ENCODE measurements around the gene FLVCR1. TPM values are rescaled to one million over a fixed set of nuclear protein-coding genes. Genes with fewer than 3 reads are reported as not detected.

Gene FLVCR1
- total RNA-seq, 1 donor from 2014 or later, result 4.4 TPM

DNA sequence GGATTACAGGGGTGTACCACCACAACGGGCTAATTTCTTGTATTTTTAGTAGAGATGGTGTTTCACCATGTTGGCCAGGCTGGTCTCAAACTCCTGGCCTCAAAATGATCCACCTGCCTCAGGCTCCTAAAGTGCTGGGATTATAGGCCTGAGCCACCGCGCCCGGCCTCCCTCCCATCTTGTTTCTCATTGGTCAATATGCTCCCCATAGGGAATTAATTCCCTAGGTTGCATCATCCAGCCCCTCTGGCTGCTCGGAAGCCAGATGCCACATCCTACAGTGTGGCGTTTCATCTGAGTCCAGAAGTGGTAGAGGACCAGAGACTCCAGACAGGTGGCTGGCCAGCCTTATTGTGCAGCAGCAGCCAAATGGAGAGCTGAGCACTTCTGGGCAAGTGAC lies 80.8 kb downstream of the FLVCR1 start:
- no peaks in the 10 kb centered on the region for H3K27me3 Mint-ChIP-seq (ENCODE audit: low read depth)
- no peaks in the 10 kb centered on the region for H3K4me1 Mint-ChIP-seq (ENCODE audit: low read depth)
- H3K36me3 Mint-ChIP-seq (ENCODE audit: low read depth), result peaks cover 2% of the 10 kb centered on the region
- no peak for DNase-seq (ENCODE audit: low spot score)
- H3K9me3 Mint-ChIP-seq (ENCODE audit: low read depth), result peaks cover 19% of the 10 kb centered on the region
- H3K4me3 Mint-ChIP-seq (ENCODE audit: unreplicated experiment), result no peak overlapping the region
- H3K27ac Mint-ChIP-seq (ENCODE audit: unreplicated experiment), result no peak overlapping the region
- TF ChIP-seq, protein P1, sequence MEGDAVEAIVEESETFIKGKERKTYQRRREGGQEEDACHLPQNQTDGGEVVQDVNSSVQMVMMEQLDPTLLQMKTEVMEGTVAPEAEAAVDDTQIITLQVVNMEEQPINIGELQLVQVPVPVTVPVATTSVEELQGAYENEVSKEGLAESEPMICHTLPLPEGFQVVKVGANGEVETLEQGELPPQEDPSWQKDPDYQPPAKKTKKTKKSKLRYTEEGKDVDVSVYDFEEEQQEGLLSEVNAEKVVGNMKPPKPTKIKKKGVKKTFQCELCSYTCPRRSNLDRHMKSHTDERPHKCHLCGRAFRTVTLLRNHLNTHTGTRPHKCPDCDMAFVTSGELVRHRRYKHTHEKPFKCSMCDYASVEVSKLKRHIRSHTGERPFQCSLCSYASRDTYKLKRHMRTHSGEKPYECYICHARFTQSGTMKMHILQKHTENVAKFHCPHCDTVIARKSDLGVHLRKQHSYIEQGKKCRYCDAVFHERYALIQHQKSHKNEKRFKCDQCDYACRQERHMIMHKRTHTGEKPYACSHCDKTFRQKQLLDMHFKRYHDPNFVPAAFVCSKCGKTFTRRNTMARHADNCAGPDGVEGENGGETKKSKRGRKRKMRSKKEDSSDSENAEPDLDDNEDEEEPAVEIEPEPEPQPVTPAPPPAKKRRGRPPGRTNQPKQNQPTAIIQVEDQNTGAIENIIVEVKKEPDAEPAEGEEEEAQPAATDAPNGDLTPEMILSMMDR (IDR thresholded peaks at IDR 0.05), result no peak

DNA sequence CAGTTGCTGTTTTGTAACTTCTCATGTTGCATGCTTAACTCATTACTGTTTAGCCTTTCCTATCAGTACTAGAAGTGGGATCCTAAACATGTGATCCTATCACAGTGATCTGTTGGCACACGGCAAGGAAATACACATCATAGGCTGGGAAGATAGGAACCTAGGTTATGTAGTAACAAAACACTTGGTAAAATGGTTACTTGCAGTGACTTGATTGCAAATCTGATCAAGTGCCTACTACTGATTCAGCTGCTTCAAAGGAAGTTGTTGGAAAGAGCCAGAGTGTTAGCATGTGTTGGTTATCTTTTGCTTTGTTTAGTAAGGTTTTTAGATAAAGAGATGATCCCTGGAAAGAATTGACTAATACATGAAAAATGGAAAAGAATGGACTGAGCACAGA lies 83.4 kb downstream of the FLVCR1 start:
- H3K9me3 Mint-ChIP-seq (ENCODE audit: low read depth), result peaks cover 19% of the 10 kb centered on the region
- H3K4me1 Mint-ChIP-seq (ENCODE audit: low read depth), result no peaks in the 10 kb centered on the region
- no peak overlapping the region for H3K4me3 Mint-ChIP-seq (ENCODE audit: unreplicated experiment)
- H3K27me3 Mint-ChIP-seq (ENCODE audit: low read depth), result no peaks in the 10 kb centered on the region
- TF ChIP-seq, protein P1 (IDR thresholded peaks at IDR 0.05), result no peak
- no peak overlapping the region for H3K27ac Mint-ChIP-seq (ENCODE audit: unreplicated experiment)
- DNase-seq (ENCODE audit: low spot score), result no peak
- peaks cover 2% of the 10 kb centered on the region for H3K36me3 Mint-ChIP-seq (ENCODE audit: low read depth)

DNA sequence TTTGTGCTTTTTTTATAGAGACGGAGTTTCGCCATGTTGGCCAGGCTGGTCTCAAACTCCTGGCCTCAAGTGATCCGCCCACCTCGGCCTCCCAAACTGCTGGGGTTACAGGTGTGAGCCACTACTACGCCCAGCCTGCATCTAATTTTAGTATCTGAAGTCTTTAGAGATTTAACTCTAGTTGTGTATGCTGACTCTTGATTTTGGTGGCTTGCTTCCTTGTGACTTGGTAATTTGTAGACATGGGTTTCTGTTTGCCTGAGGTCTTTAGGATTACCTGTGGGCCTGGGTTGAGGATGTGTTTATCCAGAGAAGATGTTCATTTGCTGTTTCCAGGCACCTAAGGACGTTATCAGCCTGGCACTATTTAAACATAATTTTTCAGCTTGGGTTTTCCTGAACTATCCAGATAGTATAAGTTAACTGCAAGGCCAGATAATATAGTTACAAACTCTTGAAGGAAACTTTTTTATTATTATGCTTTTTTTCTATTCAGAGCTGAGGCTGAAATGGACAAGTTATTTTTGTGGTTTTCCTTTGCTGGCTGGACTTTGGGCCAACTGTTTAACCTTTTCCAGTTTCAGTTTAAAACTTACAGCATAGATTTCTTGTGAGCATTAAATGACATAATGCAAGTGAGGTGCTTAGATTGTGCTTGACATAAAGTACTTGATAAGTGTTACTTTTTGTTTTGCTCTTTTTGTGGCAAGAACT lies 84.8 kb downstream of the FLVCR1 start:
- peaks cover 19% of the 10 kb centered on the region for H3K9me3 Mint-ChIP-seq (ENCODE audit: low read depth)
- H3K4me3 Mint-ChIP-seq (ENCODE audit: unreplicated experiment), result no peak overlapping the region
- no peaks in the 10 kb centered on the region for H3K4me1 Mint-ChIP-seq (ENCODE audit: low read depth)
- TF ChIP-seq, protein P1 (IDR thresholded peaks at IDR 0.05), result no peak
- H3K36me3 Mint-ChIP-seq (ENCODE audit: low read depth), result peaks cover 2% of the 10 kb centered on the region
- H3K27me3 Mint-ChIP-seq (ENCODE audit: low read depth), result no peaks in the 10 kb centered on the region
- DNase-seq (ENCODE audit: low spot score), result no peak
- no peak overlapping the region for H3K27ac Mint-ChIP-seq (ENCODE audit: unreplicated experiment)

DNA sequence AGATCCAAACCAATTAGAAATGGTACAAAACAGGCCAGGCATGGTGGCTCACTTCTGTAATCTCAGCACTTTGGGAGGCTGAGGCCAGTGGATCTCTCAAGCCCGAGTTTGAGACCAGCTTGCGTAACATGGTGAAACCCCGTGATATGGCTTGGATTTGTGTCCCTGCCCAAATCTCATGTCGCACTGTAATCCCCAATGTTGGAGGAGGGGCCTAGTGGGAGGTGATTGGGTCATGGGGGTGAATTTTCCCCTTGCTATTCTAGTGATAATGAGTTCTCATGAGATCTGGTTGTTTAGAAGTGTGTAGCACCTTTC lies 85.3 kb downstream of the FLVCR1 start:
- Mint-ChIP-seq H3K27ac (ENCODE audit: unreplicated experiment) (no peak overlapping the region), H3K4me3 (ENCODE audit: unreplicated experiment) (no peak overlapping the region), H3K36me3 (ENCODE audit: low read depth) (peaks cover 2% of the 10 kb centered on the region), H3K4me1 (ENCODE audit: low read depth) (no peaks in the 10 kb centered on the region), H3K9me3 (ENCODE audit: low read depth) (peaks cover 19% of the 10 kb centered on the region), H3K27me3 (ENCODE audit: low read depth) (no peaks in the 10 kb centered on the region)
- TF ChIP-seq, protein P1 (IDR thresholded peaks at IDR 0.05), result no peak
- DNase-seq (ENCODE audit: low spot score), result no peak

DNA sequence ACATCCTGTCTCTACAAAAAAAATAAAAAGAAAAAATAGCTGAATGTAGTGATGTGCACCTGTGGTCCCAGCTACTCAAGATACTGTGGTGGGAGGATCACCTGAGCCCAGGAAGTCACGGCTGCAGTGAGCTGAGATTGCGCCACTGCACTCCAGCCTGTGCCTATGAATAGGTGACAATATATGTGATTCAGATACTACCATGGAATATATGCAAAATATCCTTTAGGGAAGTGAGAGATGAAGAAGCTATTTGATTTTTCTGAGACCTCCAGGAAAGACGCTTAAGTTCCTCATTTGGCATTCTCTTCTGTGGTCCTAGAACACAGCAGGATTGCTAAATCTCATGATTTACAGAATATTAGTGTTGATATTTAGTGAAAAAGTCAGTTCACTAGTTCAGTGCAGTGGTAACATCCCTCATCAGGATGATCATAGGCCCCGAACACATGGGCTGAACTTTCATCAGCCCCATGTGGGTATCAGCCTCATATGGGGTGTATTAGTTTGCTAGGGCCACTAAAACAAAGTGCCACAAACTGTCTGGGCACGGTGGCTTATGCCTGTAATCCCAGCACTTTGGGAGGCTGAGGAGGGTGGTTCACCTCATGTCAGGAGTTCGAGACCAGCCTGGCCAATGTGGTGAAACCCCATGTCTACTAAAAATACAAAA lies 86.3 kb downstream of the FLVCR1 start:
- H3K36me3 Mint-ChIP-seq (ENCODE audit: low read depth), result peaks cover 2% of the 10 kb centered on the region
- no peaks in the 10 kb centered on the region for H3K4me1 Mint-ChIP-seq (ENCODE audit: low read depth)
- TF ChIP-seq, protein P1 (IDR thresholded peaks at IDR 0.05), result no peak
- H3K27me3 Mint-ChIP-seq (ENCODE audit: low read depth), result no peaks in the 10 kb centered on the region
- peaks cover 18% of the 10 kb centered on the region for H3K9me3 Mint-ChIP-seq (ENCODE audit: low read depth)
- no peak for DNase-seq (ENCODE audit: low spot score)
- H3K4me3 Mint-ChIP-seq (ENCODE audit: unreplicated experiment), result no peak overlapping the region
- H3K27ac Mint-ChIP-seq (ENCODE audit: unreplicated experiment), result no peak overlapping the region
